ENCODE data around the gene ACP7. TPM values are rescaled to one million over a fixed set of nuclear protein-coding genes. Genes with fewer than 3 reads are reported as not detected.

The ACP7 gene
- total RNA-seq, 1 donor: not detected

GRCh38 chr19:39148939-39149529 is 64.9 kb downstream of the ACP7 start:
- peaks cover 2% of the 10 kb centered on the region for H3K36me3 ChIP-seq (ENCODE audit: insufficient read depth, low read length)
- peaks cover 27% of the 10 kb centered on the region for H4K20me1 ChIP-seq (ENCODE audit: insufficient read depth, low read length)
- no peaks in the 10 kb centered on the region for H3K9me3 ChIP-seq (ENCODE audit: low read depth, low read length)
- no peak for DNase-seq (ENCODE audit: insufficient read length, low spot score, missing footprints)
- H2AFZ ChIP-seq (ENCODE audit: low read length): no peak overlapping the region
- TF ChIP-seq, protein P1, sequence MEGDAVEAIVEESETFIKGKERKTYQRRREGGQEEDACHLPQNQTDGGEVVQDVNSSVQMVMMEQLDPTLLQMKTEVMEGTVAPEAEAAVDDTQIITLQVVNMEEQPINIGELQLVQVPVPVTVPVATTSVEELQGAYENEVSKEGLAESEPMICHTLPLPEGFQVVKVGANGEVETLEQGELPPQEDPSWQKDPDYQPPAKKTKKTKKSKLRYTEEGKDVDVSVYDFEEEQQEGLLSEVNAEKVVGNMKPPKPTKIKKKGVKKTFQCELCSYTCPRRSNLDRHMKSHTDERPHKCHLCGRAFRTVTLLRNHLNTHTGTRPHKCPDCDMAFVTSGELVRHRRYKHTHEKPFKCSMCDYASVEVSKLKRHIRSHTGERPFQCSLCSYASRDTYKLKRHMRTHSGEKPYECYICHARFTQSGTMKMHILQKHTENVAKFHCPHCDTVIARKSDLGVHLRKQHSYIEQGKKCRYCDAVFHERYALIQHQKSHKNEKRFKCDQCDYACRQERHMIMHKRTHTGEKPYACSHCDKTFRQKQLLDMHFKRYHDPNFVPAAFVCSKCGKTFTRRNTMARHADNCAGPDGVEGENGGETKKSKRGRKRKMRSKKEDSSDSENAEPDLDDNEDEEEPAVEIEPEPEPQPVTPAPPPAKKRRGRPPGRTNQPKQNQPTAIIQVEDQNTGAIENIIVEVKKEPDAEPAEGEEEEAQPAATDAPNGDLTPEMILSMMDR (IDR thresholded peaks at IDR 0.05; ENCODE audit: extremely low read depth, low read depth, low read length): no peak
- H3K4me1 ChIP-seq (ENCODE audit: insufficient read depth, low read length): no peaks in the 10 kb centered on the region
- H3K27me3 ChIP-seq (ENCODE audit: insufficient read depth, low read length): no peaks in the 10 kb centered on the region
- H3K4me3 ChIP-seq (ENCODE audit: insufficient read depth, low read length): no peak overlapping the region
- H3K4me2 ChIP-seq (ENCODE audit: insufficient read depth, low read length): no peak overlapping the region
- peaks cover 78% of the 10 kb centered on the region for H3K79me2 ChIP-seq (ENCODE audit: insufficient read depth, low read length)
- H3K27ac ChIP-seq (ENCODE audit: low read depth, low read length): no peak overlapping the region

GRCh38 chr19:39150235-39150634 is 66.1 kb downstream of the ACP7 start:
- H3K4me1 ChIP-seq (ENCODE audit: insufficient read depth, low read length): no peaks in the 10 kb centered on the region
- DNase-seq (ENCODE audit: insufficient read length, low spot score, missing footprints): no peak
- no peak overlapping the region for H3K27ac ChIP-seq (ENCODE audit: low read depth, low read length)
- H3K27me3 ChIP-seq (ENCODE audit: insufficient read depth, low read length): no peaks in the 10 kb centered on the region
- TF ChIP-seq, protein P1 (IDR thresholded peaks at IDR 0.05; ENCODE audit: extremely low read depth, low read depth, low read length): no peak
- H3K9me3 ChIP-seq (ENCODE audit: low read depth, low read length): no peaks in the 10 kb centered on the region
- no peak overlapping the region for H3K4me2 ChIP-seq (ENCODE audit: insufficient read depth, low read length)
- peaks cover 18% of the 10 kb centered on the region for H4K20me1 ChIP-seq (ENCODE audit: insufficient read depth, low read length)
- H2AFZ ChIP-seq (ENCODE audit: low read length): no peak overlapping the region
- H3K4me3 ChIP-seq (ENCODE audit: insufficient read depth, low read length): no peak overlapping the region
- peaks cover 2% of the 10 kb centered on the region for H3K36me3 ChIP-seq (ENCODE audit: insufficient read depth, low read length)
- H3K79me2 ChIP-seq (ENCODE audit: insufficient read depth, low read length): peaks cover 79% of the 10 kb centered on the region

DNA sequence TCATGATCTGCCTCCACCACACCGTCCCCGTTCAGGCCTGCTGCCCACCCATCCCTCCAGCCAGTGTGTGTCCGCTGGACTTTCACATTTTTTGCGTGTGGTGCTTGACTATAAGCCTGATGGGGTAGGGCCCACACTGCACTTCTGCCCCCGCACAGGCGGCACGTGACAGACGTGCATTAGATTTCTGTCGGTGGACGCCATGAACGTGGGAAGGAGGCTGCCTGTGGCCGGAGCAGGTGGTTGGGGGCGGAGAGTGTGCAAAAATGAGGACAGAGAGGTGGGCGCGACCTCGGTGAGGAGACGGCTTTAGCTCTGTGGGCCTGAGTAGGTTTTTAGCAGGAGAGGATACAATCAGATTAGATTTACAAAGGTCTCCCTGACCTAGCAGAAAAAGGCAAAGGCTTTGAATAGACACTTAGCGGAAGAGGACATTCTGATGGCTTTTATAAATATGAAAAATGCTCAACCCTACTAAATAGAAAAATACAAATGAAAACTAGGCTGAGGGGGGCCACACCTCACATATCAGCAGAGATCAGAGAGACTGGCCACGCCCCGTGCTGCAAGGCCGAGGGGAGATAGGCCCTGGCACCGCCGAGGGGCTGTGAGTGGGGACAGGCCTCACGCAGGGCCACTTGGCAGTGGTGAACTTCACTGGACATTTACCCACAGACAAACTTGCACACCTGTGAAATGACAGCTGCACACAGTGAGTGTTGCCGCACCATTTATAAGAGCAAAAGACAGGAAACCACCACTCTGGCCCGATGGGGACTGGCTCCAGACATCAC is 66.8 kb downstream of the ACP7 start:
- TF ChIP-seq, protein P1 (IDR thresholded peaks at IDR 0.05; ENCODE audit: extremely low read depth, low read depth, low read length): no peak
- Histone ChIP-seq H3K27me3 (ENCODE audit: insufficient read depth, low read length) (no peaks in the 10 kb centered on the region), H3K36me3 (ENCODE audit: insufficient read depth, low read length) (peaks cover 2% of the 10 kb centered on the region), H4K20me1 (ENCODE audit: insufficient read depth, low read length) (peaks cover 18% of the 10 kb centered on the region), H3K4me1 (ENCODE audit: insufficient read depth, low read length) (peaks cover 2% of the 10 kb centered on the region), H3K27ac (ENCODE audit: low read depth, low read length) (no peak overlapping the region), H2AFZ (ENCODE audit: low read length) (no peak overlapping the region), H3K4me3 (ENCODE audit: insufficient read depth, low read length) (no peak overlapping the region), H3K79me2 (ENCODE audit: insufficient read depth, low read length) (peaks cover 80% of the 10 kb centered on the region), H3K9me3 (ENCODE audit: low read depth, low read length) (no peaks in the 10 kb centered on the region), H3K4me2 (ENCODE audit: insufficient read depth, low read length) (no peak overlapping the region)
- peak; percentile 52 for DNase-seq (ENCODE audit: insufficient read length, low spot score, missing footprints)

GRCh38 chr19:39152066-39152465 is 67.9 kb downstream of the ACP7 start:
- DNase-seq (ENCODE audit: insufficient read length, low spot score, missing footprints): no peak
- peaks cover 2% of the 10 kb centered on the region for H3K36me3 ChIP-seq (ENCODE audit: insufficient read depth, low read length)
- H3K4me1 ChIP-seq (ENCODE audit: insufficient read depth, low read length): peaks cover 11% of the 10 kb centered on the region
- no peaks in the 10 kb centered on the region for H3K27me3 ChIP-seq (ENCODE audit: insufficient read depth, low read length)
- H2AFZ ChIP-seq (ENCODE audit: low read length): no peak overlapping the region
- H3K79me2 ChIP-seq (ENCODE audit: insufficient read depth, low read length): peaks cover 79% of the 10 kb centered on the region
- TF ChIP-seq, protein P1 (IDR thresholded peaks at IDR 0.05; ENCODE audit: extremely low read depth, low read depth, low read length): no peak
- no peaks in the 10 kb centered on the region for H3K9me3 ChIP-seq (ENCODE audit: low read depth, low read length)
- H3K4me3 ChIP-seq (ENCODE audit: insufficient read depth, low read length): no peak overlapping the region
- peaks cover 8% of the 10 kb centered on the region for H4K20me1 ChIP-seq (ENCODE audit: insufficient read depth, low read length)
- no peak overlapping the region for H3K27ac ChIP-seq (ENCODE audit: low read depth, low read length)
- H3K4me2 ChIP-seq (ENCODE audit: insufficient read depth, low read length): no peak overlapping the region
